ENCODE measurements around the gene ARID1B.

The ARID1B gene

GRCh38 chr6:157193443-157193996, 416.3 kb downstream of the ARID1B start:
- TF ChIP-seq GATA2 (IDR thresholded peaks at IDR 0.05; ENCODE audit: low read depth, low read length) (no peak), GATA3 (IDR thresholded peaks at IDR 0.05; ENCODE audit: low read depth, low read length) (no peak)

- TF ChIP-seq GATA3 (IDR thresholded peaks at IDR 0.05; ENCODE audit: low read depth, low read length) (no peak), GATA2 (IDR thresholded peaks at IDR 0.05; ENCODE audit: low read depth, low read length) (no peak)
Measured at GRCh38 chr6:157194110-157194509, 416.9 kb downstream of the ARID1B start.

- TF ChIP-seq GATA2 (IDR thresholded peaks at IDR 0.05; ENCODE audit: low read depth, low read length) = no peak
- TF ChIP-seq GATA3 (IDR thresholded peaks at IDR 0.05; ENCODE audit: low read depth, low read length) = no peak
Measured at GRCh38 chr6:157194643-157195042, 417.5 kb downstream of the ARID1B start.

- no peak for TF ChIP-seq GATA2 (IDR thresholded peaks at IDR 0.05; ENCODE audit: low read depth, low read length)
- no peak for TF ChIP-seq GATA3 (IDR thresholded peaks at IDR 0.05; ENCODE audit: low read depth, low read length)
Measured at GRCh38 chr6:157196391-157196790, 419.2 kb downstream of the ARID1B start.

GRCh38 chr6:157198425-157199279, 421.5 kb downstream of the ARID1B start:
- TF ChIP-seq GATA3 (IDR thresholded peaks at IDR 0.05; ENCODE audit: low read depth, low read length) = no peak
- TF ChIP-seq GATA2 (IDR thresholded peaks at IDR 0.05; ENCODE audit: low read depth, low read length) = no peak

GRCh38 chr6:157200117-157200516, 422.9 kb downstream of the ARID1B start:
- TF ChIP-seq GATA2 (IDR thresholded peaks at IDR 0.05; ENCODE audit: low read depth, low read length) (no peak), GATA3 (IDR thresholded peaks at IDR 0.05; ENCODE audit: low read depth, low read length) (no peak)

GRCh38 chr6:157200611-157201010, 423.4 kb downstream of the ARID1B start:
- TF ChIP-seq GATA2 (IDR thresholded peaks at IDR 0.05; ENCODE audit: low read depth, low read length) (no peak), GATA3 (IDR thresholded peaks at IDR 0.05; ENCODE audit: low read depth, low read length) (no peak)

GRCh38 chr6:157201083-157201482, 423.9 kb downstream of the ARID1B start:
- TF ChIP-seq GATA3 (IDR thresholded peaks at IDR 0.05; ENCODE audit: low read depth, low read length) = no peak

- no peak for TF ChIP-seq GATA3 (IDR thresholded peaks at IDR 0.05; ENCODE audit: low read depth, low read length)
- no peak for TF ChIP-seq GATA2 (IDR thresholded peaks at IDR 0.05; ENCODE audit: low read depth, low read length)
Measured at GRCh38 chr6:157203312-157203744, 426.1 kb downstream of the ARID1B start.

GRCh38 chr6:157203764-157204163, 426.6 kb downstream of the ARID1B start:
- TF ChIP-seq GATA2 (IDR thresholded peaks at IDR 0.05; ENCODE audit: low read depth, low read length) (no peak), GATA3 (IDR thresholded peaks at IDR 0.05; ENCODE audit: low read depth, low read length) (no peak)

GRCh38 chr6:157205473-157206358, 428.5 kb downstream of the ARID1B start:
- TF ChIP-seq GATA3 (IDR thresholded peaks at IDR 0.05; ENCODE audit: low read depth, low read length) (no peak), GATA2 (IDR thresholded peaks at IDR 0.05; ENCODE audit: low read depth, low read length) (no peak)

GRCh38 chr6:157206359-157206815, 429.2 kb downstream of the ARID1B start:
- TF ChIP-seq GATA2 (IDR thresholded peaks at IDR 0.05; ENCODE audit: low read depth, low read length) (no peak), GATA3 (IDR thresholded peaks at IDR 0.05; ENCODE audit: low read depth, low read length) (no peak)

- no peak for TF ChIP-seq GATA2 (IDR thresholded peaks at IDR 0.05; ENCODE audit: low read depth, low read length)
Measured at GRCh38 chr6:157207521-157208076, 430.4 kb downstream of the ARID1B start.
